Activated CD4-positive, alpha-beta memory T cell treated with anti-CD3 and anti-CD28 coated beads, Interleukin-2, amount 10 ng/mL, durations not matched to agents 7 days and 5 days (primary cell): ENCODE measurements around the gene FRMD4B. TPM values are rescaled to one million over a fixed set of nuclear protein-coding genes. Genes with fewer than 3 reads are reported as not detected.
"Not testable (repeated sequence)": the region's sequence is repeated elsewhere in the genome, so short reads cannot be mapped to it uniquely, and the experiment has no call there.

Source experiments
- CTCF ChIA-PET: fragments of 350-600 bp; sonication (Branson Sonifier 250); formaldehyde crosslinking; loops from one replicate; lab custom pipeline; 2021; ENCODE audit warnings: antibody characterized with exemption, inconsistent platforms; lab: Charles Lee
- POLR2A ChIA-PET: fragments of 350-600 bp; sonication (Branson Sonifier 250); formaldehyde crosslinking; loops from one replicate; lab custom pipeline; 2021; ENCODE audit warnings: antibody characterized with exemption; lab: Charles Lee
- DNase-seq: peaks from one replicate; pipeline ENCODE4 v3.0.0-alpha.2; 2020
- H3K27ac Mint-ChIP-seq: one replicate; pipeline ENCODE4 v1.8.0; 2021; ENCODE audit warnings: mild to moderate bottlenecking, mixed read lengths
- H3K27me3 Mint-ChIP-seq: one replicate; pipeline ENCODE4 v1.8.0; 2021; ENCODE audit warnings: mixed read lengths
- H3K36me3 Mint-ChIP-seq: one replicate; pipeline ENCODE4 v1.8.0; 2021; ENCODE audit warnings: low read depth, mixed read lengths
- H3K4me1 Mint-ChIP-seq: one replicate; pipeline ENCODE4 v1.8.0; 2021; ENCODE audit warnings: mixed read lengths
- H3K4me3 Mint-ChIP-seq: one replicate; pipeline ENCODE4 v1.8.0; 2021; ENCODE audit warnings: mild to moderate bottlenecking, mixed read lengths
- H3K9me3 Mint-ChIP-seq: one replicate; pipeline ENCODE4 v1.8.0; 2021; ENCODE audit warnings: mixed read lengths
- total RNA-seq, 2 experiments: library from RNA; stranded (reverse); gene quantifications; one replicate each; pipeline ENCODE4 v1.2.3, GENCODE V29; 2021

Gene FRMD4B
- total RNA-seq, 2 experiments from 2014 or later: 69.5 to 72.4 TPM

DNA sequence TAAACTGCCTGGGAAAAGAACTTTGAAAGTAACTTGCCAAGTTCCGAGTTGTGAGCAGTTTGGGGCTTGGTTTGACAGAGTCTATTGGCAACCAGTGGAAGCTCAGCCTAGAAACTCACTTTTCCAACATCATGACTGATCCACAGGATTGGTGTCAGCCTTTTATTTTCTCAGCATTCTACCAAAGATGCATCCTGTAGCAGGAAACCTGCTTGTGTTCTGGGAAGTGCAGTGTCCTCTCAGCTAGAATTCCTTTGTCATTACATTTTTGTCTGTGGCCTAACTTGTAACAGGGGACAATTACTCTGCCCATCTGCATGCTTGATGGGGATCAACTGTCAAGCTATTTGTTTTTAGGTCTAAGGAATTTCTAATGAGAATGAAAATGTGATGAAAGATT lies 146.8 kb downstream of the FRMD4B start:
- POLR2A ChIA-PET: no interaction called here
- peaks cover 37% of the 10 kb centered on the region for H3K4me1 Mint-ChIP-seq
- no peak for DNase-seq
- H3K4me3 Mint-ChIP-seq: no peak overlapping the region
- H3K27ac Mint-ChIP-seq: no peak overlapping the region
- CTCF ChIA-PET: no interaction called here
- H3K36me3 Mint-ChIP-seq: no peaks in the 10 kb centered on the region
- H3K9me3 Mint-ChIP-seq: no peaks in the 10 kb centered on the region
- H3K27me3 Mint-ChIP-seq: no peaks in the 10 kb centered on the region

DNA sequence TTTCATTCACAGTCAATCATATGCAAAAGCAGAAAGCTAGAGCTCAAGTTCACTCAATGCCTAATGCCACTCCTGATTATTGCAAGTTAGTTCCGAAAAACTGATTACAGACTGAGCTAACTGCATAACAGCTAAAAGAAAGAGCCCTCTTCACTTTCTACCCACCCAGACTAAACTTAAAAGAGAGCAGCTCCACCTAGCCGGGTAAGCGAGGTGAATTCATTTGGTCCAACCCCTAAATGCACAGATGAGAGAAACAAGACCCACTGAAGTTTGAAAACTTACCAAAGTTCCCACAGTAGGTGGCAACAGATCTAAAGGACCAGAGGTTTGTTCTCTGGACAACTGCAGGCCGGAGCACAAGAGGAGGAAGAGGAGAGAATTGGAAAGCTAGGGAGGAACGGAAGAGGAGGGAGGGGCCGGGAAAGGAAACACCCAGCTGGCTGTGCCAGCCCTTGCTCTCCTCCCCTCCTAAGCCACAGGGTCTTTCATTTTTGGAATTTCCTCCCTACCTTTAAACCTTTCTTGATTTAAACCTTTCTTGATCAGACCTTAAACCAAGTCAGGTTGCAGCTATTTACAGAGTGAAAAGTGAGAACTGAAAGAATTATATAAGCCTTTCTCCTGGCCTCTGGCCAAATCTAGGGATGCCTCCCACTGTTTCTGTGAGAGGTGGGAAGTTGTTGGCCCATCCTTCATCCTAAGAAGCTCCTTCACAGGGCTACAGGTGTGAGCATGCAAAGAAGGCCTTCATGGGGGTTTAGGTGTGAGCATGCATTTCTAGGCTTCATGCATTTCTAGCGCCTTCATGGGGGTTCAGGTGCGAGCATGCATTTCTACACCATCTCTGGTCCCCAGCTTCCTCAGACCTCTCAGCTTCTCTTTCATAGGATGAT lies 148.8 kb downstream of the FRMD4B start:
- Mint-ChIP-seq H3K9me3 (no peaks in the 10 kb centered on the region), H3K36me3 (no peaks in the 10 kb centered on the region), H3K27me3 (no peaks in the 10 kb centered on the region), H3K4me3 (peak overlapping the region; percentile 70), H3K4me1 (peaks cover 30% of the 10 kb centered on the region), H3K27ac (peak overlapping the region; percentile 48)
- no peak for DNase-seq
- ChIA-PET CTCF (interaction anchor here (0.7 to 2.4 kb wide), 11 partner anchors 11 to 209 kb away, joined by 3 to 13 read pairs (median 5); no protein-coding TSS in a partner anchor), POLR2A (interaction anchor here (1.1 to 3.9 kb wide), 10 partner anchors 12 to 77 kb away, joined by 3 to 41 read pairs (median 6); no protein-coding TSS in a partner anchor)

DNA sequence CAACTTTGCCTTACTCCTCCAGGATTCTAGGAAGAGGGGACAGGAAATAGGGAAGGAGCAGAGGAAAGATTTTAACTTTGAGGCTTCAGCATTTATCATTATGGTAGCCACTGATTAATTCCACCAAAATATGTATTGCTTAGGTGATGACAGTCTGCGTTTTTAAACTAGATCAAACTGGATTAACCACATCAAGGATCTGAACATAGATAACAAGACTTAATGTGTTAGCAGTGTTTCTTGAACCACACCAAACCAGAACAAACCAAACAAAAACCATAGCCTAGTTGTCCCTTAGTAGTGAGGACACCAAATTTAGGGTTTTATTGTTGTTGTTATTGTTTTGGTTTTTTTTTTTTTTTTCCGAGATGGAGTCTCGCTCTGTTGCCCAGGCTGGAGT lies 150.0 kb downstream of the FRMD4B start:
- ChIA-PET POLR2A (interaction anchor here (1.1 to 3.9 kb wide), 5 partner anchors 14 to 37 kb away, joined by 3 to 41 read pairs (median 10); no protein-coding TSS in a partner anchor), CTCF (interaction anchor here (0.7 to 2.4 kb wide), 2 partner anchors 75 to 191 kb away, joined by 3 to 13 read pairs; no protein-coding TSS in a partner anchor)
- Mint-ChIP-seq H3K36me3 (no peaks in the 10 kb centered on the region), H3K4me1 (peaks cover 22% of the 10 kb centered on the region), H3K27me3 (no peaks in the 10 kb centered on the region), H3K27ac (no peak overlapping the region), H3K9me3 (no peaks in the 10 kb centered on the region), H3K4me3 (peak overlapping the region; percentile 70)
- no peak for DNase-seq

DNA sequence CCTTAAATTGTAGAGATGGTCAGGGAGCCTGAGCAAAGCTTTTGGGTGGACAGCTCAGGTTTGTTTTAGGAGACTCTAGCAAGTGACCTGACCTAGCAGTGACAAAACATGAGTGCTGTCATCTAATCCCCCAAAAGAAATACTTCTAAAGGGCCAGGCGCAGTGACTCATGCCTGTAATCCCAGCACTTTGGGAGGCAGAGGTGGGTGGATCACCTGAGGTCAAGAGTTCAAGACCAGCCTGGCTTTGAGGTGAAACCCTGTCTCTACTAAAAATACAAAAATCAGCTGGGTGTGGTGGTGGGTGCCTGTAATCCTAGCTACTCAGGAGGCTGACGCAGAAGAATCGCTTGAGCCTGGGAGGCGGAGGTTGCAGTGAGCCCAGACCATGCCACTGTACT lies 150.7 kb downstream of the FRMD4B start:
- H3K36me3 Mint-ChIP-seq, H3K27me3 Mint-ChIP-seq, CTCF ChIA-PET, H3K27ac Mint-ChIP-seq, DNase-seq, H3K9me3 Mint-ChIP-seq, H3K4me3 Mint-ChIP-seq: not testable (repeated sequence)
- H3K4me1 Mint-ChIP-seq: peaks cover 18% of the 10 kb centered on the region
- POLR2A ChIA-PET: interaction anchor here (0.8 to 3.9 kb wide), 2 partner anchors 28 to 36 kb away, joined by 3 to 41 read pairs; no protein-coding TSS in a partner anchor

DNA sequence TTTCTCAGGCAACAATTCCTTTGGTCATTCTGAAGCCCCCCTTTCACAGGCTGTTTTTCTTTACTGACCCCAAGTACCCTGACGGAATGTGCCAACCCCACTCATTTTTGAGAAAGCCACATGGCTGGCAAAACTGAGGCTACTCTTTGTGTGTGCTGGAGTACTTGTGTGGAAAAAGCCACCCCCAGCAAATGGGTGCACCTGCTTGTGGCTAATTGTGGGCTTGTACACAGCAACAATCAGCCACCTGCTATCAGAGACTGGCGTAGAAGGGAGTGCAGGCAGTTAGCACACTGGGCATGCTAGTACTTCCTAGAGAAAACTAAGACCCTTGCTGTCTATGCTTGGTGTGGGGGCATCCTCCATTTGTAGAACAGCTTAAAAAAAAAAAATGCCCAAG lies 153.4 kb downstream of the FRMD4B start:
- no peaks in the 10 kb centered on the region for H3K9me3 Mint-ChIP-seq
- no peaks in the 10 kb centered on the region for H3K36me3 Mint-ChIP-seq
- POLR2A ChIA-PET: no interaction called here
- H3K27ac Mint-ChIP-seq: no peak overlapping the region
- H3K27me3 Mint-ChIP-seq: no peaks in the 10 kb centered on the region
- no peak overlapping the region for H3K4me3 Mint-ChIP-seq
- peaks cover 18% of the 10 kb centered on the region for H3K4me1 Mint-ChIP-seq
- CTCF ChIA-PET: interaction anchor here (0.6 kb wide), 1 partner anchor 10 kb away, joined by 4 read pairs; no protein-coding TSS in a partner anchor
- DNase-seq: no peak

DNA sequence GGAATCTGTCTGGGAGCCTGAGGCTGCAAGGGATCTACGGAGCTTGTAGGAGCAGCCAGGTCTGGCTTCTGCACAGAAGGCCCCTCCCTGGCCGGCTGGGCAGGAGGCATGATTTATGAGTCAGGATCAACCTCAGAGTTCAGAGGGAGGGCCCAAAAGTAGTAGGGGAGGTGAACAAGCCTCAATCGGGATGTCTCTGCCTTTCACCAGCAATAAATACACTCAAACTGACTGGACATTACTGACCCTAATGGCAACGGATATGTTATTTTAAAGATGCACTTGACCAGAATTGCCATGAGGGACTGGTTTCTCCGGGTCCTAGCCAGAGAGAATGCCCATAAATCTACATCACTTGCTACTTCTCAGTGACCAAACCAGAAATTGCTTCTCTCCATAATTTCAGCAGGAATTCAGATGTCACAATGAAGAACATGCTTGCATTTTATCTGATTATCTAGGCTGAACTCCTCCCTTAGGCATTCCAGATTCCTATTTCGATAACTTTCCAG lies 153.9 kb downstream of the FRMD4B start:
- POLR2A ChIA-PET: no interaction called here
- Mint-ChIP-seq H3K4me3 (no peak overlapping the region), H3K27ac (no peak overlapping the region), H3K27me3 (no peaks in the 10 kb centered on the region), H3K4me1 (peaks cover 17% of the 10 kb centered on the region), H3K9me3 (no peaks in the 10 kb centered on the region), H3K36me3 (no peaks in the 10 kb centered on the region)
- CTCF ChIA-PET: no interaction called here
- DNase-seq: no peak

DNA sequence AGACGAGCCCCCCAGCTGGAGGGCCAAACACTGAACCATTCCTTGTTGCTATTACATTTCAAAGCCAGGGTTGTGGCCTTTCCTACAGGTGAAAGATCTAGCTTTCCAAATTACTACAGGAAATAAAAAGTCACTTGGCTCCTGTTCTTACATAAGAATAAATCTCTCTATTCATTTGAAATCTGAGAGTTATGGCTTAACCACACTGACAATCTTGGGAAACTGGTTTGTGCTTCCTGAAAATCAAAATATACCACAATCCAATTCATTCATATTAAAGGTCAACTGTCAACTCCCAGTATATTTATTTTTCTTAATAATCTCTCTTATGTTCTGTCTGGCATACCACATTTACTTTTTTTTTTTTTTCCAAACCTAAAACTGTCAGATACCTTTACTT lies 159.8 kb downstream of the FRMD4B start:
- H3K36me3 Mint-ChIP-seq: peaks cover 9% of the 10 kb centered on the region
- H3K27ac Mint-ChIP-seq: no peak overlapping the region
- H3K9me3 Mint-ChIP-seq: no peaks in the 10 kb centered on the region
- DNase-seq: no peak
- ChIA-PET CTCF (interaction anchor here (1.0 to 1.4 kb wide), 2 partner anchors 11 to 79 kb away, joined by 5 to 6 read pairs; no protein-coding TSS in a partner anchor), POLR2A (no interaction called here)
- H3K4me3 Mint-ChIP-seq: no peak overlapping the region
- H3K4me1 Mint-ChIP-seq: peaks cover 3% of the 10 kb centered on the region
- H3K27me3 Mint-ChIP-seq: no peaks in the 10 kb centered on the region

DNA sequence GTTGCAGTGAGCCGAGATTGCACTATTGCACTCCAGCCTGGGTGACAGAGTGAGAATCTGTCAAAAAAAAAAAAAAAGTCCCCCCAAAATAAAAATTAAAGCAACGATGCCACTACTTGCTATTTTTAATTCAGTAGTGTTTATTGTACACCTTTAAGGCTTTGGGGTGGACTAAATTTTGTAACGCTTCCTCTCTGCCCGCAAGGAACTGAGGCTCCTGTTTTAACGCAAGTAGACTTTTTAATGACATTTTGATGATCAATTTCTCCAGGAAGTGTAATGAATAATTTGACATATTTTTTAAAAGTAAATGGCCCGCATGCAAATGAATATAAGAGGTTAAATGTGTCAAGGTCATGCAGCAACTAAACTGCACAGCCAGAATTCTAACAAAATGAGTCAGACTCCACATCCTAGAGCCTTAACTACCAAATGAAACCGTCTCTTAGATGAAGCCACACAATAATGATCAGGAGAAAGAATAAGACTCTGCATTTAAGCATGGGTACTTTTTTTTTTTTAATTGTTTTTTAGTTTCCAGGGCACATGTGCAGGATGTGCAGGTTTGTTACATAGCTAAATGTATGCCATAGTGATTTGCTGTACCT lies 166.7 kb downstream of the FRMD4B start:
- ChIA-PET CTCF (interaction anchor here (1.4 kb wide), 1 partner anchor 15 kb away, joined by 3 read pairs; no protein-coding TSS in a partner anchor), POLR2A (interaction anchor here (1.1 to 1.3 kb wide), 3 partner anchors 10 to 20 kb away, joined by 4 to 6 read pairs (median 5); no protein-coding TSS in a partner anchor)
- H3K9me3 Mint-ChIP-seq: peaks cover 4% of the 10 kb centered on the region
- DNase-seq: no peak
- no peaks in the 10 kb centered on the region for H3K27me3 Mint-ChIP-seq
- H3K27ac Mint-ChIP-seq: peak overlapping the region; percentile 47
- H3K4me1 Mint-ChIP-seq: peaks cover 24% of the 10 kb centered on the region
- no peak overlapping the region for H3K4me3 Mint-ChIP-seq
- H3K36me3 Mint-ChIP-seq: peaks cover 45% of the 10 kb centered on the region

DNA sequence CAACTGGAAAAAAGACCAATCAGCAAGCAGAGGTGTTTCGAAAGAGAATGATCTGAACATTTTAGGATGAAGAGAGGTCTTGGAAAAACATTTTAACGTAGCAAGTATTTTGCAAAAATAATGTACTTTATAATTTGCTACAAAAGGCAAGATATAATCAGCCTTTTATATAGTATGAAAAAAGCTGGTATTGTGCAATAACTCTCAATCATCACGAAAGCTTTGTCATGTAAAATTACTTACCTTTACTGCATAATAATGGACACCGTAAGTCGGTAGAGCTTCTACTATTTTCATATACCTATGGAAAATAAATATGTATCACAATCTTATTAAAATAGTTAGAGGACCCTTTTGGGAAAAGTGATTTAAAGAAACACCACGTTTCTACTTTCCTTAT lies 167.8 kb downstream of the FRMD4B start:
- Mint-ChIP-seq H3K27me3 (no peaks in the 10 kb centered on the region), H3K27ac (no peak overlapping the region), H3K9me3 (peaks cover 4% of the 10 kb centered on the region), H3K36me3 (peaks cover 51% of the 10 kb centered on the region), H3K4me1 (peaks cover 34% of the 10 kb centered on the region), H3K4me3 (no peak overlapping the region)
- POLR2A ChIA-PET: interaction anchor here (0.9 to 1.3 kb wide), 4 partner anchors 9 to 19 kb away, joined by 3 to 11 read pairs (median 5); no protein-coding TSS in a partner anchor
- CTCF ChIA-PET: interaction anchor here (1.4 to 2.8 kb wide), 2 partner anchors 11 to 16 kb away, joined by 3 to 10 read pairs; no protein-coding TSS in a partner anchor
- no peak for DNase-seq

DNA sequence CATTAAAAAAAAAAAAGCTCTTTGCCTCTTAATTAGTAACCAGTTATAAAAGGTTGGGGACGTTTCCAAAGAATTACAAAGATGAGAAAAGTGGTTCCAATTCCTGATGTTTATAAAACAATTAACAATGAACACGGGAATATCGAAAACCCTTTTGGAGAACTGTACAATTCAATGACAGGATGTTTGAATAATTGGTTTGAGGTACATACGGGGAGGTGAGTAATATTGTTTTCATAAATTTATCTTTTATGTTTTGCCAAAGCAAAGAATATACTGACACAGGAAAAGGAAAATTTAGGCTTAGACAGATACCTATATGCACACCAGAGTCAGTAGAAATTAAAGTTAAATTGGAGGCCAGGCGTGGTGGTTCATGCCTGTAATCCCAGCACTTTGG lies 168.9 kb downstream of the FRMD4B start:
- peaks cover 51% of the 10 kb centered on the region for H3K36me3 Mint-ChIP-seq
- POLR2A ChIA-PET: interaction anchor here (0.9 to 1.5 kb wide), 2 partner anchors 17 to 33 kb away, joined by 3 to 9 read pairs; no protein-coding TSS in a partner anchor
- peaks cover 4% of the 10 kb centered on the region for H3K9me3 Mint-ChIP-seq
- H3K27me3 Mint-ChIP-seq: no peaks in the 10 kb centered on the region
- CTCF ChIA-PET: interaction anchor here (1.4 to 2.8 kb wide), 2 partner anchors 10 to 20 kb away, joined by 3 to 10 read pairs; no protein-coding TSS in a partner anchor
- DNase-seq: no peak
- no peak overlapping the region for H3K27ac Mint-ChIP-seq
- no peak overlapping the region for H3K4me3 Mint-ChIP-seq
- peaks cover 42% of the 10 kb centered on the region for H3K4me1 Mint-ChIP-seq

DNA sequence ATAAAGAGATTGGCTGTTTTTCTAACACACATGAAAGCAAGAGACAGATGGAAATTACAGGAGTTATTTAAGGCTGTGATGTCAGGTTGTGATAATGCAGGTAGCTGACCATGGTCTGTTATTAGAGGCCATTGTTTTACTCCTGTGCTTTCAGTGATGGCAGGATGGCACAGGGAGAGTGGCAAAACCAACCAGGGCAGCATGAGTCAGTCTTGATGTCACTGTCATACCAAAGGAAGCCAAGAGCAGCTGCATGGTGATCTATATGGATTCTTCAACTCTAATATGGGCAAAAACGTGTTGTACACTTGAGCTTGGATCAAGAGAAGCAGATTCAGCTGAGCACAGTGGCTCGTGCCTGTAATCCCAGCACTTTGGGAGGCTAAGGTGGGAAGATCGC lies 171.6 kb downstream of the FRMD4B start:
- peaks cover 52% of the 10 kb centered on the region for H3K4me1 Mint-ChIP-seq
- DNase-seq: peak; percentile 40
- ChIA-PET CTCF (interaction anchor here (0.6 to 2.1 kb wide), 3 partner anchors 15 to 92 kb away, joined by 3 to 9 read pairs (median 3); no protein-coding TSS in a partner anchor), POLR2A (interaction anchor here (0.5 to 10.0 kb wide), 6 partner anchors 8 to 217 kb away, joined by 3 to 115 read pairs (median 3); no protein-coding TSS in a partner anchor)
- peaks cover 5% of the 10 kb centered on the region for H3K9me3 Mint-ChIP-seq
- peak overlapping the region; percentile 64 for H3K27ac Mint-ChIP-seq
- peaks cover 53% of the 10 kb centered on the region for H3K36me3 Mint-ChIP-seq
- H3K4me3 Mint-ChIP-seq: no peak overlapping the region
- H3K27me3 Mint-ChIP-seq: no peaks in the 10 kb centered on the region
